Tibial artery (tissue), 4 donors: Measurements from ENCODE around the gene CABP4.

Experiments
- DNase-seq, 2 donors: peaks; one replicate each; pipeline ENCODE4 v3.0.0-alpha.2; 2019
- H3K27ac ChIP-seq, 2 donors: fragments of 200-600 bp; sonication (generic) in 1 of 2; 1 replicate in 1 of 2; 2 replicates in 1 of 2; pipeline ENCODE4 v1.5.1; 2018 to 2019; ENCODE audit warnings: mild to moderate bottlenecking in 1 of 2
- H3K27me3 ChIP-seq, 2 donors: fragments of 200-600 bp; sonication (generic) in 1 of 2; one replicate each; pipeline versions ENCODE4 v1.5.1 to v1.6.0; 2016 to 2019
- H3K36me3 ChIP-seq, 3 donors: fragments of 200-600 bp; sonication (generic) in 2 of 3; one replicate each; pipeline ENCODE4 v1.5.1; 2016 to 2019; ENCODE audit warnings: mild to moderate bottlenecking in 2 of 3
- H3K4me1 ChIP-seq, 4 donors: fragments of 200-600 bp; sonication (generic) in 2 of 4; 1 replicate in 3 of 4; 2 replicates in 1 of 4; pipeline ENCODE4 v1.5.1; 2016 to 2019
- H3K4me3 ChIP-seq, 2 donors: fragments of 200-600 bp; sonication (generic) in 1 of 2; 1 replicate in 1 of 2; 2 replicates in 1 of 2; pipeline ENCODE4 v1.5.1; 2018 to 2019; ENCODE audit warnings: mild to moderate bottlenecking in 2 of 2
- H3K9me3 ChIP-seq, 3 donors: fragments of 200-600 bp; sonication (generic) in 1 of 3; one replicate each; pipeline ENCODE4 v1.5.1; 2016 to 2019
- CTCF ChIP-seq, 2 experiments: fragments of 200-600 bp in 1 of 2; fragments of 450-650 bp in 1 of 2; IDR thresholded peaks; one replicate each; pipeline ENCODE4 v1.5.1; 2017 to 2019; ENCODE audit warnings: antibody characterized with exemption in 2 of 2, mild to moderate bottlenecking in 1 of 2, moderate library complexity in 1 of 2
- intact Hi-C: fragments of 100-400 bp; cut with DNase I; formaldehyde crosslinking; loops from one replicate; pipeline ENCODE4 v1.15.0; 2023; ENCODE audit warnings: low total_unique reads

The CABP4 gene

GRCh38 chr11:67411785-67412152 lies 43.4 kb upstream of the CABP4 start:
- peaks cover 0 to 60% of the 10 kb centered on the region in 2 donors for H3K27me3 ChIP-seq
- no peak overlapping the region for H3K4me3 ChIP-seq
- DNase-seq, result no peak
- H3K27ac ChIP-seq, result no peak overlapping the region
- intact Hi-C loops, result no loop called here
- no peak for TF ChIP-seq CTCF (IDR thresholded peaks at IDR 0.05)
- no peaks in the 10 kb centered on the region for H3K9me3 ChIP-seq
- peaks cover 0 to 32% (median 15%) of the 10 kb centered on the region in 4 donors for H3K4me1 ChIP-seq
- H3K36me3 ChIP-seq, result no peaks in the 10 kb centered on the region

GRCh38 chr11:67412495-67413179 lies 42.5 kb upstream of the CABP4 start:
- no peaks in the 10 kb centered on the region for H3K9me3 ChIP-seq
- no peak for TF ChIP-seq CTCF (IDR thresholded peaks at IDR 0.05)
- H3K27me3 ChIP-seq, result peaks cover 0 to 51% of the 10 kb centered on the region in 2 donors
- H3K4me1 ChIP-seq, result peaks cover 5 to 40% (median 24%) of the 10 kb centered on the region in 4 donors
- no peak overlapping the region for H3K4me3 ChIP-seq
- H3K27ac ChIP-seq, result no peak overlapping the region
- intact Hi-C loops, result no loop called here
- H3K36me3 ChIP-seq, result no peaks in the 10 kb centered on the region
- no peak for DNase-seq

GRCh38 chr11:67413266-67413849 lies 41.8 kb upstream of the CABP4 start:
- Histone ChIP-seq H3K4me3 (no peak overlapping the region), H3K4me1 (peaks cover 5 to 48% (median 31%) of the 10 kb centered on the region in 4 donors), H3K27me3 (peaks cover 0 to 44% of the 10 kb centered on the region in 2 donors), H3K27ac (no peak overlapping the region), H3K9me3 (no peaks in the 10 kb centered on the region), H3K36me3 (no peaks in the 10 kb centered on the region)
- TF ChIP-seq CTCF (IDR thresholded peaks at IDR 0.05), result no peak
- DNase-seq, result no peak
- intact Hi-C loops, result no loop called here

GRCh38 chr11:67415501-67416304 lies 39.5 kb upstream of the CABP4 start, which contains the start of gene CARNS1:
Gene CARNS1 (plus strand): TSS chr11:67415678. CDS start chr11:67416200, 522 bp downstream.
- intact Hi-C loops, result no loop called here
- Histone ChIP-seq H3K4me3 (peak within 1 kb of the TSS; percentile 46 to 57), H3K9me3 (no peaks in the 10 kb centered on the region), H3K27me3 (peaks cover 0 to 21% of the 10 kb centered on the region in 2 donors), H3K36me3 (no peaks in the 10 kb centered on the region), H3K4me1 (peaks cover 5 to 60% (median 51%) of the 10 kb centered on the region in 4 donors), H3K27ac (peak within 1 kb of the TSS; percentile 93 to 95)
- DNase-seq, result no peak
- TF ChIP-seq CTCF (IDR thresholded peaks at IDR 0.05), result no peak

GRCh38 chr11:67416416-67417335 lies 38.5 kb upstream of the CABP4 start:
- TF ChIP-seq CTCF (IDR thresholded peaks at IDR 0.05), result no peak
- Histone ChIP-seq H3K4me3 (no peak overlapping the region), H3K27ac (peak overlapping the region; percentile 93 to 95), H3K36me3 (no peaks in the 10 kb centered on the region), H3K9me3 (no peaks in the 10 kb centered on the region), H3K4me1 (peaks cover 5 to 65% (median 54%) of the 10 kb centered on the region in 4 donors), H3K27me3 (peaks cover 0 to 11% of the 10 kb centered on the region in 2 donors)
- peak; percentile 57 to 83 for DNase-seq
- intact Hi-C loops, result no loop called here
